ENCODE data around the gene ERAL1. TPM values are rescaled to one million over a fixed set of nuclear protein-coding genes. Genes with fewer than 3 reads are reported as not detected.
A peak's percentile ranks its signal among the peaks of the same experiment; 100 is the strongest.

The ERAL1 gene
- total and polyA plus RNA-seq, 4 donors, result 16.7 to 21.5 (median 18.6) TPM

GRCh38 chr17:28857905-28858800 lies 3.3 kb downstream of the ERAL1 start:
- intact Hi-C loops (cut with DNase I), result loop anchor here (5.0 to 10.0 kb wide), 2 partner anchors 44 to 93 kb away; partner anchors contain the start of gene DHRS13 (in 1 of the 2)
- no peaks in the 10 kb centered on the region for H3K4me1 ChIP-seq (ENCODE audit: control insufficient read depth in 1 of 2, insufficient read depth in 2 of 2, low read length in 2 of 2)
- peaks cover 0 to 6% of the 10 kb centered on the region in 2 donors for H3K36me3 ChIP-seq (ENCODE audit: control insufficient read depth in 1 of 2, insufficient read depth in 2 of 2, low read length in 1 of 2)
- H3K27ac ChIP-seq (ENCODE audit: low read depth in 1 of 2, low read length in 2 of 2), result no peak overlapping the region
- DNase-seq (peak in 1 of 2 donors; percentile 16), ATAC-seq (ENCODE audit: low FRiP score) (no peak)
- H3K4me3 ChIP-seq (ENCODE audit: low read length in 2 of 2), result no peak overlapping the region
- H3K27me3 ChIP-seq (ENCODE audit: control insufficient read depth in 1 of 2, insufficient read depth in 2 of 2, low read length in 1 of 2), result no peaks in the 10 kb centered on the region
- 87 to 90% methylated on average over 3 of the region's 3 CpGs for WGBS, 2 donors
- H3K9me3 ChIP-seq (ENCODE audit: control insufficient read depth, low read length), result no peaks in the 10 kb centered on the region

- no peak overlapping the region for H3K4me3 ChIP-seq (ENCODE audit: low read length in 2 of 2)
- no peaks in the 10 kb centered on the region for H3K27me3 ChIP-seq (ENCODE audit: control insufficient read depth in 1 of 2, insufficient read depth in 2 of 2, low read length in 1 of 2)
- WGBS, 2 donors, result 46 to 65% methylated on average over 2 of the region's 2 CpGs
- no peaks in the 10 kb centered on the region for H3K4me1 ChIP-seq (ENCODE audit: control insufficient read depth in 1 of 2, insufficient read depth in 2 of 2, low read length in 2 of 2)
- H3K27ac ChIP-seq (ENCODE audit: low read depth in 1 of 2, low read length in 2 of 2), result no peak overlapping the region
- DNase-seq (peak in 1 of 2 donors; percentile 17), ATAC-seq (ENCODE audit: low FRiP score) (no peak)
- intact Hi-C loops (cut with DNase I), result loop anchor here (5.0 to 10.0 kb wide), 2 partner anchors 43 to 94 kb away; partner anchors contain the start of gene DHRS13 (in 1 of the 2)
- peaks cover 0 to 6% of the 10 kb centered on the region in 2 donors for H3K36me3 ChIP-seq (ENCODE audit: control insufficient read depth in 1 of 2, insufficient read depth in 2 of 2, low read length in 1 of 2)
- H3K9me3 ChIP-seq (ENCODE audit: control insufficient read depth, low read length), result no peaks in the 10 kb centered on the region
Measured at GRCh38 chr17:28858801-28859355, 4.1 kb downstream of the ERAL1 start.

GRCh38 chr17:28860363-28860808 lies 5.6 kb downstream of the ERAL1 start:
- no peaks in the 10 kb centered on the region for H3K27me3 ChIP-seq (ENCODE audit: control insufficient read depth in 1 of 2, insufficient read depth in 2 of 2, low read length in 1 of 2)
- H3K27ac ChIP-seq (ENCODE audit: low read depth in 1 of 2, low read length in 2 of 2), result no peak overlapping the region
- peaks cover 0 to 6% of the 10 kb centered on the region in 2 donors for H3K36me3 ChIP-seq (ENCODE audit: control insufficient read depth in 1 of 2, insufficient read depth in 2 of 2, low read length in 1 of 2)
- intact Hi-C loops (cut with DNase I), result no loop called here
- no peak overlapping the region for H3K4me3 ChIP-seq (ENCODE audit: low read length in 2 of 2)
- ATAC-seq (ENCODE audit: low FRiP score), result no peak
- DNase-seq, result no peak
- H3K9me3 ChIP-seq (ENCODE audit: control insufficient read depth, low read length), result no peaks in the 10 kb centered on the region
- H3K4me1 ChIP-seq (ENCODE audit: control insufficient read depth in 1 of 2, insufficient read depth in 2 of 2, low read length in 2 of 2), result no peaks in the 10 kb centered on the region
- WGBS, 2 donors, result 93% methylated on average over 4 of the region's 4 CpGs

- 66 to 68% methylated on average over 8 of the region's 8 CpGs for WGBS, 2 donors
- Histone ChIP-seq H3K9me3 (ENCODE audit: control insufficient read depth, low read length) (no peaks in the 10 kb centered on the region), H3K4me3 (ENCODE audit: low read length in 2 of 2) (no peak overlapping the region), H3K36me3 (ENCODE audit: control insufficient read depth in 1 of 2, insufficient read depth in 2 of 2, low read length in 1 of 2) (peaks cover 0 to 6% of the 10 kb centered on the region in 2 donors), H3K4me1 (ENCODE audit: control insufficient read depth in 1 of 2, insufficient read depth in 2 of 2, low read length in 2 of 2) (no peaks in the 10 kb centered on the region), H3K27ac (ENCODE audit: low read depth in 1 of 2, low read length in 2 of 2) (no peak overlapping the region), H3K27me3 (ENCODE audit: control insufficient read depth in 1 of 2, insufficient read depth in 2 of 2, low read length in 1 of 2) (no peaks in the 10 kb centered on the region)
- DNase-seq, result no peak
- no peak for ATAC-seq (ENCODE audit: low FRiP score)
- intact Hi-C loops (cut with DNase I), result no loop called here
Measured at GRCh38 chr17:28861393-28862203, 6.8 kb downstream of the ERAL1 start.

- peaks cover 0 to 6% of the 10 kb centered on the region in 2 donors for H3K36me3 ChIP-seq (ENCODE audit: control insufficient read depth in 1 of 2, insufficient read depth in 2 of 2, low read length in 1 of 2)
- H3K9me3 ChIP-seq (ENCODE audit: control insufficient read depth, low read length), result no peaks in the 10 kb centered on the region
- H3K27me3 ChIP-seq (ENCODE audit: control insufficient read depth in 1 of 2, insufficient read depth in 2 of 2, low read length in 1 of 2), result no peaks in the 10 kb centered on the region
- H3K27ac ChIP-seq (ENCODE audit: low read depth in 1 of 2, low read length in 2 of 2), result no peak overlapping the region
- intact Hi-C loops (cut with DNase I), result no loop called here
- ATAC-seq (ENCODE audit: low FRiP score) (no peak), DNase-seq (no peak)
- no peaks in the 10 kb centered on the region for H3K4me1 ChIP-seq (ENCODE audit: control insufficient read depth in 1 of 2, insufficient read depth in 2 of 2, low read length in 2 of 2)
- H3K4me3 ChIP-seq (ENCODE audit: low read length in 2 of 2), result no peak overlapping the region
- WGBS, 2 donors, result 92 to 94% methylated on average over 3 of the region's 3 CpGs
Measured at GRCh38 chr17:28862561-28862960, 7.7 kb downstream of the ERAL1 start.

GRCh38 chr17:28863953-28864352 lies 9.1 kb downstream of the ERAL1 start:
- H3K9me3 ChIP-seq (ENCODE audit: control insufficient read depth, low read length), result no peaks in the 10 kb centered on the region
- H3K36me3 ChIP-seq (ENCODE audit: control insufficient read depth in 1 of 2, insufficient read depth in 2 of 2, low read length in 1 of 2), result peaks cover 0 to 5% of the 10 kb centered on the region in 2 donors
- H3K4me1 ChIP-seq (ENCODE audit: control insufficient read depth in 1 of 2, insufficient read depth in 2 of 2, low read length in 2 of 2), result no peaks in the 10 kb centered on the region
- WGBS, 2 donors, result 87 to 96% methylated on average over 1 of the region's 1 CpG
- intact Hi-C loops (cut with DNase I), result no loop called here
- no peak overlapping the region for H3K4me3 ChIP-seq (ENCODE audit: low read length in 2 of 2)
- DNase-seq, result no peak
- no peak for ATAC-seq (ENCODE audit: low FRiP score)
- no peak overlapping the region for H3K27ac ChIP-seq (ENCODE audit: low read depth in 1 of 2, low read length in 2 of 2)
- no peaks in the 10 kb centered on the region for H3K27me3 ChIP-seq (ENCODE audit: control insufficient read depth in 1 of 2, insufficient read depth in 2 of 2, low read length in 1 of 2)

- Histone ChIP-seq H3K9me3 (ENCODE audit: control insufficient read depth, low read length) (no peaks in the 10 kb centered on the region), H3K4me1 (ENCODE audit: control insufficient read depth in 1 of 2, insufficient read depth in 2 of 2, low read length in 2 of 2) (no peaks in the 10 kb centered on the region), H3K27me3 (ENCODE audit: control insufficient read depth in 1 of 2, insufficient read depth in 2 of 2, low read length in 1 of 2) (no peaks in the 10 kb centered on the region), H3K36me3 (ENCODE audit: control insufficient read depth in 1 of 2, insufficient read depth in 2 of 2, low read length in 1 of 2) (peaks cover 0 to 2% of the 10 kb centered on the region in 2 donors), H3K27ac (ENCODE audit: low read depth in 1 of 2, low read length in 2 of 2) (no peak overlapping the region), H3K4me3 (ENCODE audit: low read length in 2 of 2) (no peak overlapping the region)
- intact Hi-C loops (cut with DNase I), result no loop called here
- ATAC-seq (ENCODE audit: low FRiP score) (peak; percentile 50), DNase-seq (no peak)
- WGBS, 2 donors, result 84% methylated on average over 11 of the region's 11 CpGs
Measured at GRCh38 chr17:28864991-28865849, 10.4 kb downstream of the ERAL1 start.

All from aorta (tissue), 5 donors.